ENCODE data around the gene MXD1.

The MXD1 gene

GRCh38 chr2:69975853-69976462 lies 61.0 kb downstream of the MXD1 start:
- no peak overlapping the region for H3K4me3 ChIP-seq (ENCODE audit: low read length)
- no peak for TF ChIP-seq CTCF (conservative IDR thresholded peaks at IDR 0.05; ENCODE audit: low read depth, low read length)
- DNase-seq (ENCODE audit: low read depth), result no peak

DNA sequence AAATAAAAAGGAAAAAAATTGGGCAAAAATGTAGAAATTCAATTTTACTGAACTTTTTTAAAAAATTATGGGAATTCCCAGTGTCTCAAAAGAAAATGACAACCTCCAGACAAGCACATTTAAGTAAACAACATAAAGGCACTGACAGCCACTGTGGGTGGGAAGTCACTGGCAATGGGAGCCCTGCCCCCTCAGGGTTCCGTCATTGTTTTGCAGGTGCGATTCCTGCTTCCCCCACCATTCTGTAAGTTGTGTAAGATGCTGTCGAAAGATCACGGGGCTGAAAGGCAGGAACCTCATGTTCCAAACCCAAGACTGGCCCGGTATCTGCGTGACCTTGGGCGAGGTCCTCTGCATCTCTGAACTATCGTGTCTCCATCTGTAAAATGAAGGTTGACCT lies 62.3 kb downstream of the MXD1 start:
- TF ChIP-seq CTCF (conservative IDR thresholded peaks at IDR 0.05; ENCODE audit: low read depth, low read length), result no peak
- no peak overlapping the region for H3K4me3 ChIP-seq (ENCODE audit: low read length)
- DNase-seq (ENCODE audit: low read depth), result no peak

DNA sequence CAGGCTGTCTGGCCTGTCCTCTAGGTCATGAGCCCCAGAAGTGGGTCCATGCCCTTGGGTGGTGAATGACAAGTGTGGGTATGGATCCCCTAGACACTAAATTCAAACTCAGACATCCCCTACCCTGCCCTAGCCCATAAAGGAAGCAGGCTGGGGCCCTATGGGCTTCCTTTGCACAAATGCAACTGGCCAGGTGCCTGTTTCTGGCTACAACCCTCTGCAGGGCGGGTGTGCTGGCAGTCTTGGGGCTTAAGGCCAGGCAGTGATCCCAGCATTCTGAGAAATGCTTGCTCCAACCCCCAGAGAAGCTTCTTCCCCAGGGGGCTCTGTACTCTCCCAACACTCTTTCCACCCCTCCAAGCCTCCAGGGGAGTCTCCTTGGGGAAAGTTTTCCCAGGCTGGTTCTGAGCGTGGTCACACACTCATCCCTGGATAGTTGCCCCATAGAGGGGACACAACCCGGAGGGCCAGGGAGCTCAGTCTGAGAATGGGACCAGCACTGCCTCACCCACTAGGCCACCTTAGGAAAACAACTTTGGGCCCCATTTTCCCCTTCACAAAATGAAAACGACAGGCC lies 63.1 kb downstream of the MXD1 start:
- no peak overlapping the region for H3K4me3 ChIP-seq (ENCODE audit: low read length)
- TF ChIP-seq CTCF (conservative IDR thresholded peaks at IDR 0.05; ENCODE audit: low read depth, low read length), result no peak
- no peak for DNase-seq (ENCODE audit: low read depth)

GRCh38 chr2:69979902-69980807 lies 65.2 kb downstream of the MXD1 start:
- DNase-seq (ENCODE audit: low read depth), result no peak
- TF ChIP-seq CTCF (conservative IDR thresholded peaks at IDR 0.05; ENCODE audit: low read depth, low read length), result no peak
- H3K4me3 ChIP-seq (ENCODE audit: low read length), result no peak overlapping the region

DNA sequence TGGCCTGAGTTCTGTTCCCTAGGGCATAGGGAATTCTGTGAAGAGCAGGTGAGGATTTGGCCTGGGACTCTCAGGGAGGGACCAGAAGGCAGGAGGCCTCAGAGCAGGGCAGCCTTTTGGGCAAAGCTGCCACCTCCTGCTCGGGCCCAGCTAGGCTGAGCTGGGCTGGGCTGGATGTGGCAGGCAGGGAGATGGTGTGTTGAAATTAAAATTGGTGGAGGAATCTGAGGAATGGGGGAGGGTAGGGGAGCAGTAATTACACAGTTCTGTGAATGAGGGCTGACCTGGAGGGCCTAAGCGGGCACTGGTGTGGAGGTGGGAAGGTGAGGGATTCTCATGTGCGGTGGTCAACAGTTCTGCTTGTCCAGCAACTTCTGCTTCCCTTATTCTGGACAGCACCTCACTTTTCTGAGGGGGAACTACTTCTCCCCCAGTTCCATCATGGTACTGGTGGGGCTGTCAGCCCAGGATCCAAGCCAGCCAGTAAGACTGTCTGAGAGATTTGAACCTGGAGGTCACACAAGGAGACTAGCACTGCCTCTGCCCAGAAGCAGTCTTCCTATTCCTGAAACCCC lies 68.6 kb downstream of the MXD1 start:
- H3K4me3 ChIP-seq (ENCODE audit: low read length), result no peak overlapping the region
- no peak for TF ChIP-seq CTCF (conservative IDR thresholded peaks at IDR 0.05; ENCODE audit: low read depth, low read length)
- DNase-seq (ENCODE audit: low read depth), result no peak

DNA sequence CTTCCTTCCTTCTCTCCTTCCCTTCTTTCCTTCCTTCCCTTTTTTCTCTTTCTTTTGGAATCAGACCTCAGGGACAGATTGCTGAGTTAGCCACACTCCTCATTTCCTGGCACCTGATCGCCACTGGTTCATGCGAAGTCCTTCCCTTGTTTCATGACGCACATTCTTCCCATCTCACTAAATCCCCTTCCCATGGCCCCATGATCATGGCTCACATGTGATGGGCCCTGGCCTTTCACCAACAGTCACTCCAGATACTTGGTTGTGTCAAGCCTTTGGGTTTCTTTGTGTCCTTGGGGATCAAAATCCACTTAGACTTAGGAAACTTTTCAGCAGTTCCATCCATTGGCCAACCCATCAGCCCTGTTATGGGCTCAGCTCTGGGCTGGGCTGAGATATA lies 70.3 kb downstream of the MXD1 start:
- no peak for TF ChIP-seq CTCF (conservative IDR thresholded peaks at IDR 0.05; ENCODE audit: low read depth, low read length)
- DNase-seq (ENCODE audit: low read depth), result no peak
- H3K4me3 ChIP-seq (ENCODE audit: low read length), result no peak overlapping the region
